Measurements from ENCODE around the gene CABS1.

Gene CABS1

DNA sequence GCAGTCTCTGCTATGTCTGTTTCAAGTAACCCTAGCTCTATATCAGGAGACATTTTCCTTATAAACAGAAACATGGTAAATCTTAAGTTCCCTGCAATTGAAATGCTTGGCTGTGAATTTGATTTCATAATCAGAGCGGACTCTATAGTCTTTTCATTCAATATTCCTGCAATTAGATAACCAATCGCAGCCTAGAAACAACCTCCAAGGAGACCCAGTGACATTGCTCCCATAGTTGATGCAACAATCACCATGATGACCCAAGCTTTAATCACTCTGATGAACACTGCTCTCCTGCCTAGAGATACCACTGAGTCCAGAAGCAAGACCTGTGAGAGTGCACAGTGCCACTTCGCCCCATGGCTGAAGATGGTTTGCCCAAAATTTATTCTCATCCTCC is at the start of gene CABS1:
Gene CABS1 (plus strand): TSS at position 301 of the 400 bp plus-strand sequence. CDS start 59 bp downstream, at position 360.
- DNase-seq: no peak

GRCh38 chr4:70288651-70289050 is 46.1 kb upstream of the CABS1 start:
- DNase-seq: no peak

- DNase-seq: no peak
Observed at GRCh38 chr4:70291341-70291740, 43.4 kb upstream of the CABS1 start.

- DNase-seq: no peak
Observed at GRCh38 chr4:70297576-70297975, 37.2 kb upstream of the CABS1 start.

DNA sequence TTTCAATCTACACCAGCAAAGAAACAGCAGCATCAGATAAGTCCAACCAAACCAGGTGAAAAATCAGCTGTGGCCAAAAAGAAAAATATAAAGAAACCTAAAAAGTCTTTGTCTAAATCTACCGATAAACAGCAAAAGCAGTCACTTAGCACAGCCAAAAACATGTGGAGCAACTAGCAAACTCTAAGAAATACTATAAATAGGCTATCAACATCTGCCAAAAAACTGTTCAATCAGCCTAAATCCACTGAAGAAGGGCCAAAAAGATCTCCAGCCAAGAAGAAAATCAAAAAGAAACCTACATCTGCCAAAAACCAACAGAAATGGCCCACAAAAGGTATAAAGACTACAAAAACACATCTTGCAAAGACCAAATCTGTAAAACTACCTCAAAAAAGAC is 36.7 kb upstream of the CABS1 start:
- no peak for DNase-seq

- DNase-seq: no peak
Observed at GRCh38 chr4:70299643-70300042, 35.1 kb upstream of the CABS1 start.

GRCh38 chr4:70300215-70300614 is 34.6 kb upstream of the CABS1 start:
- DNase-seq: no peak

- no peak for DNase-seq
Observed at GRCh38 chr4:70303090-70303489, 31.7 kb upstream of the CABS1 start.

DNA sequence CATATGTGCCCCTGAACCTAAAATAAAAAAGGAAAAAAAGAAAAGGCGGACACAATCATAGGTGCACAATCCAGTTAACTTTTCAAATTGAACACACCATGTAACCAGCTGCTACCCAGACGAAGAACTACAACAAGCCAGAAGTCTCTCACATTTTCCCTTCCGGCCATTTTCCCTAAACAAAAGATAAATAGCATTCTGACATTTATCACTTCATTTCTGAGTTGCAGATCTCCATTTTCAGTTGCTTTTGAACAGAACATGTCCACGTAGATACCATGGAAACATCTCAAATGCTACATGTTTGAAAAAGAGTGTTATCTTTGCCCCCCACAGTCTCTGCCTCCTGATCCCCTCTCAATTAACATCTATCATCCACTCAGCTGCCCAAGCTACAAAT is 29.2 kb upstream of the CABS1 start:
- no peak for DNase-seq

DNA sequence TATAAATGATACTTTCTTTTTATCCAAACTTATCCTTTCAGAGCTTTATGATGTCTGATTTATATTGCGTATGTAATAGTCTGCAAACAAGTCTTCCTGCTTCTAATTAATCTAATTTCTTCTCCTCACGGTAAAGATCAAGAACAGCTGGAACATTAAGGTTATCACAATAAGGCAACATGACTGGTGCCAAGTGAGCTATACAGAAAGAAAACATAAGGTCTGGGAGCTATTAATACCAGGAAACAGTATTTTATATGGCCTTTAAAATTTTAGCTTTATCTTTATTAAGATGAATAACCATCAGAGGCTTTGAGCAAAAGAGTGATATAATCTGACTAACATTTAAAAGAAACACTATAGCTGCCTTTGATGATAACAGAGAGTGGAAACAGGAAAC is 28.7 kb upstream of the CABS1 start:
- DNase-seq: no peak

DNA sequence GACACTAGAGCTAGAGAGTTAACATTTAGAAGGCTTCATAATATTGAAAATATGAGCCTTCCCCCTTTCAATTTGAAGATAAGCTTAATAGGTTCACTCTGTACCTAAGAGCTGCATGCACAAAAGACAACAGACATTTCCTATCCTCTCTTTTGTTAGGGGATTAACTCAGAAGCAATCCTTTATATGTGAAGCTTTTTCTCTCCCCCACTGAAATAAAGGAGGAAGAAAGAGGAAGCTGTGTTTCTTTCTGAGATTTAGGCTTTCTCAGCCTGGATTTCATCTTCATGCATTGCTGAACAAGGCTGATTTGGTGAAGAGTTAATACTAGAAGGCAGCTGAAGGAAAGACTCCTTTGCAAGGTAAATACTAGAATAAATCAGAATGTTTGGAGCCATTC is 21.0 kb upstream of the CABS1 start:
- no peak for DNase-seq

DNA sequence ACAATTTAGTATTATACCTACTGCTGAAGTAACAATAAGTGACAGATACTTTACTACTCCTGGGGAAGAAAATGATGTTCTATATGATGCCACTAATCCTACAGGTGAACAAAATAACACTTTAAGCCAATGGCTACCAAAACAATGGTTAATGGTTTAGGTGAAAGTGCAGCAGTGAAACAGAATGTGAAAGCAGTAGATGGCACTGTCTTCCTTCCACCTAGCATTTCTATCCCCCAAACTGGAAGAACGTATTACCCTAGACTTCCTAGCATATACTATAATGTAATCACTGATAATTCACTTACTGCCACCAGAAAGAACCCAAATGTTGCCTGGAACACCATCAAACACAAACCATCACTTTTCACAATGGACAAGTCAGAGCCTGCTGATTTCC is 18.9 kb upstream of the CABS1 start:
- DNase-seq: no peak

DNA sequence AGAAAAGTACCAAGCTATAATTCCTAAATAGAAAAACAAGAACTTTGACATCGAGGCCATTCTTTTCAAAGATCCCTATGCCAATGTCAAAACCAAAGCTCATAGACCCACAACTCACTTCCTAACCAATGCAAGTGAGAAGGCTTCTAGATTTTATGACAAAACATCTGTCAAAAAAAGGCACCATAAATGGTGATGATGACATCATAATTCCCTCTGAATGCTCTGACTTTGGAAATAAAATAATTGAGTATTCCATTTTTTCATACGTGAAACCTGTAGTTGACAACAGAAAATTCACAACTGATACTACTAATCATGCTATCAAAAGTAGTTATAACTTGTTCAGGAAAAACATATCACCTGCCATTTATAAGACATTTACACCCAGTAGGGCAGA is 8.7 kb upstream of the CABS1 start:
- no peak for DNase-seq

DNA sequence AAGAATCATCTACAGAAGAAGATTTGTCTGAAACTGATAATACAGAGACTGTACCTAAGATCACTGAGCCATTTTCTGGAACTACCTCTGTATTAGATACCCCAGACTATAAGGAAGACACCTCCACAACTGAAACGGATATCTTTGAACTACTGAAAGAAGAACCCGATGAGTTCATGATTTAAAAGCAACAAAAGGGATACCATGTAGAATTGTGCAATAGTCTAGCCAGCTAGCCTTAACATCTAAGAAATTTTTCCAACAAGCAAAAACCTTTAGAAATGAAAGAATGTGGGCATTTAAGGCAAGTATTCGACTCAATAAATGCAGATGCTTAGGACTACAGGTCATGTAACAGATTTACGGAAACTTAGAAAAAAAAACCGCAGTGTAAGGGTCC is 1.3 kb downstream of the CABS1 start:
- DNase-seq: no peak

- DNase-seq: no peak
Observed at GRCh38 chr4:70337886-70338420, 3.2 kb downstream of the CABS1 start.

GRCh38 chr4:70356185-70356584 is 21.4 kb downstream of the CABS1 start:
- no peak for DNase-seq

DNA sequence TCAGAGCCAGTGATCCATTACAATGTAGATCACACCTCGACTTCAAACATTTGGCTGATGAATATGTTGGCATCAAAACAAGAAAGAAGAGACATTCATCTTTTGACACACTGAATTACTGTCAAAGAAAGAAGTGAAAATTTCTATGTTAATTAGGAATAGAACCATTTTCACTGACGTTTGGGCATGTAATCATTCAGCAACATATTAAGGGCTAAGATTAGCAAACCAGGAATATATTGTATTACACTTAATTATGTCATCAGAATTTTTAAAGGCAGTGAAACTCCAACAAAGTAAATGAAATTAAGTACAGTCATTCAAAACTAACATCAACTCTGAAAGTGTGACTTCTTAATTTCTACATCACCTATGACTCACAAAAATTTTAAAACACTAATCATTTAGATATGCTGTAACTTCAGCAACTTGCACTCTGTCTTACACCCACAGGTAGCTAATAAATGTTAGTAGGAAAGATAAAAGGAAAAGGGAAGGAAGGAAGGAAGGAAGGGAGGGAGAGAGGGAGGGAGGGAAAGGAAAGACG is 24.4 kb downstream of the CABS1 start:
- no peak for DNase-seq

DNA sequence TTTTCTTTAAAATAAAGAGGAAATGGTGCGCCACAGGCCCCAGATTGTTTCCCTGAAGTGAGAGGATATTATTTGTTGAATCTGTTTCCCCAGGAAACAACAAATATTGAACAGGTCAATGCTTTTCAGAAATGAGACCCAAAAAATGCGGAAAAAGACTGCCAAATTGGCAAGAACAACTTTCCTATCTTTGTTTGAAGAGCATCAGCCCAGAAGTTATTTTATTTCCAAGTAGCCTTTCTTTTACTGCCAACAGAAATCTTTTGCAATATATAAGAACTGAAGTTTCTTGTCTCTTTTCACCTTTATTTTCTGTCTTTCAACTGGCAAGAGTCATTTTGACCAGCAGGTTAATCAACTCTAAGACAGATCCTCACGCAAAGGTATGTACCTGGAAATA is 25.7 kb downstream of the CABS1 start, which contains the start of gene SMR3A:
Gene SMR3A (plus strand): TSS at position 301 of the 400 bp plus-strand sequence. CDS start 1,356 bp downstream, outside the sequence.
- no peak for DNase-seq

- DNase-seq: no peak
Observed at GRCh38 chr4:70364002-70364401, 29.2 kb downstream of the CABS1 start.

DNA sequence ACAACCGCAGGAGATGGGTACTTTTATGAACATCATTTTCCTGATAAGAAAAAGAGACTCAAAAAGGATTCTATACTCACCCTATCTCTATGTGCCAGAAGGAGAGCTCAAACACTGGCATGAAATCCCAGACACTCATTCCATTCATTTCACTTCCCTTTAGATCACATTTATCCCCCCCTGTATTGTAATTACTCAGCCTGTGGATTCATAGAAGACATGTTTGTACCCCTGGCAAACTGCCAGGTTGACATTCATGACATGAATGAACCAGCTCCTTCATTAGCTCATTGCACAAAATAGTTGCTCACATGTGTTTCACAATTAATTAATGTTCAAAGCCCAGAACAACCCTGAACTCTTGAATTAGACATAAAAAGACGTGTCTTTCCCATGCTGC is 30.7 kb downstream of the CABS1 start:
- no peak for DNase-seq

DNA sequence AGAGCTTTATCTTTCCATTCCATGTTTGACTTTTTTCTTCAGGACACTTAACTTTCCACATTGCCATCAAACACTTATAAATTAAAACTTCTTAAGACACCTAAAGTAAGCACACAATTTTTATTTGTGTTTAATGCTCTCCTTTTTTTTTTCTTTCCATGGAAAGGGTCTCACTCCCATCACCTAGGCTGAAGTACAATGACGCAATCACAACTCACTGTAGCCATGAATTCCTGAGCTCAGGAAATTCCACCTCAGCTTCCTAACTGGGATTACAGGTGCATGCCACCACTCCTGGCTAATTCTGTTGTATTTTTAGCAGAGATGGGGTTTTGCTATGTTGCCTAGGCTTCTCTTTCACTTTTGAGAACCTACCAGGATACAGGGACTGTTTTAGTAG is 33.0 kb downstream of the CABS1 start:
- DNase-seq: no peak

DNA sequence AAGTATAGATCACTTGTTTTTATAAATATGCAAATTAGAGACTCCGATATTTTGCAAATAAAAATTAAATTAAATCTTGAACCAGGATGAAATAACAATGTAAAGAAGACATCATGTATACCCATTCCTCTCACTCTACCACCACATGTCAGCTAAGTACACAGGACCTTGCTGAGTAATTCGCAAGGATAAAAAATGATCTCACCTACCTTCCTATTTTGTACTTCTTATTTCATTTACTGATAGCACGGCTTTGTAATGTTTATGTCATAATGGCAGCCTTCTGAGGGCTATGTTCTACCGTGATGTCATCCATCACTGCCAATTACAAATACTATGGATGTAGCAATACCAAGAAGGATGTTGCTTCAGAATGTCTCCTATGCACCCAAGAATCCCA is 37.2 kb downstream of the CABS1 start:
- DNase-seq: no peak

DNA sequence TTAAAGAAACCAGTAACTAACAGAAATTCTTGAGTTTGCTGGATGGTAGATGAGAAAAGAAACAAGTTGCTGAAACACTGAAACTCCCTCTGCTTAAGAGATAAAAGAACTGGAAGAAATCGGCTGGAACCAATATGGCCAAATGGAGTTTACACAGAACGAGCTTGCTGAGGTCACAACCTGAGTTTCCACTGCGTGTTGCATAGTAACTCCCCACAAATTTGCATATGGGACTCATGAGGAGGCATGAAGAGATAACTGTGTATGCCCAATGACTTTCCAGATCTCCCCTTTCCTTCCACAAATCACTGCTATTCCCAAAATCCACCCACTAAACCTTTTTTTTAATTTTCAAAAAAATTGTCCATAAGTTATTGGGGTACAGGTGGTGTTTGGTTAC is 38.0 kb downstream of the CABS1 start:
- DNase-seq: no peak

DNA sequence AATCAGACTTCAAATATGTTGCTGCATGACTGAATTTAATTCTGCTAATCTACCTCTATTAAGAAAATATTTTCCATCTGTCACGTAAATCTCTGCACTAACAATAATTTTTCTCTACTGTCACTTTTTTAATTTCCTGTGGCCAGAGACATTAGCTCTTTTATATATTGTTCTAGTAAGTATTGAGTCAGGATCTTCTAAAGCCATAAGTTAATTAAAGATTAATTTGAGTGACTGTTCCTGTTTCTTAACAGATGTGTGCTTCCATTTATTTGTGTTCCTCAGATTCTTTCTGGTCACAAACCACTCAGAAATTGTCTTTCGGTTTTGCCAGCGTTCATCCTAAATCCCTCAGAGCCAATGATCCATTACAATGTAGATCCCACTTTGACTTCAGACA is 45.8 kb downstream of the CABS1 start:
- DNase-seq: no peak

DNA sequence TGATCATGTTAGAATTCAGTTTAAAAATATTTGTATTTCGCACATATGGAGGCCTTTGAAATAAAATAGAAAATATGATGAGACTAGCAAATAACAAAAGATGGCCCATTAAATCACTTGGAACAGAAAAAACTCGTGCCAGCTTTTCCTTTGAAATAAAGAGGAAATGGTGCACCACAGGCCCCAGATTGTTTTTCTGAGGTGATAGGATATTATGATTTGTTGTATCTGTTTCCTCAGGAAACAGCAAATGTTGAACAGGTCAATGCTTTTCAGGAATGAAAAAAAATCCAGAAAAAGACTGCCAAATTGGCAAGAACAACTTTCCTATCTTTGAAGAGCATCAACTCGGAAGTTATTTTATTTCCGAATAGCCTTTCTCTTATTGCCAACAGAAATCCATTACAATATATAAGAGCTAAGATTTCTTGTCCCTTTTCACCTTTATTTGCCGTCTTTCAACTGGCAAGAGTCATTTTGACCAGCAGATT is 48.0 kb downstream of the CABS1 start, which contains the start of gene SMR3B:
Gene SMR3B (plus strand): TSS at position 441 of the 491 bp plus-strand sequence. CDS start 1,380 bp downstream, outside the sequence.
- DNase-seq: no peak

All from stimulated activated naive CD4-positive, alpha-beta T cell treated with Interleukin-2 at 50 U/mL for 16 hours (primary cell).